Measurements from ENCODE around the gene TRIM74. TPM values are rescaled to one million over a fixed set of nuclear protein-coding genes. Genes with fewer than 3 reads are reported as not detected.
"Not testable (repeated sequence)": the region's sequence is repeated elsewhere in the genome, so short reads cannot be mapped to it uniquely, and the experiment has no call there.

The TRIM74 gene
- total RNA-seq, 2 donors from 2014 or later = not detected

GRCh38 chr7:72974781-72975180 lies 5.5 kb upstream of the TRIM74 start:
- not testable (repeated sequence) for H3K9me3 ChIP-seq; H3K36me3 ChIP-seq; DNase-seq (ENCODE audit: low spot score); H3K27ac ChIP-seq; H3K27me3 ChIP-seq (replicated peaks; ENCODE audit: insufficient read depth); ATAC-seq (ENCODE audit: insufficient number of reproducible peaks, low FRiP score, low read depth); H3K4me1 ChIP-seq (ENCODE audit: control insufficient read depth in 1 of 2, low read depth in 2 of 2); H3K4me3 ChIP-seq

- ATAC-seq (ENCODE audit: insufficient number of reproducible peaks, low FRiP score, low read depth); H3K9me3 ChIP-seq; H3K4me3 ChIP-seq; H3K27ac ChIP-seq; H3K4me1 ChIP-seq (ENCODE audit: control insufficient read depth in 1 of 2, low read depth in 2 of 2); H3K36me3 ChIP-seq; H3K27me3 ChIP-seq (replicated peaks; ENCODE audit: insufficient read depth); DNase-seq (ENCODE audit: low spot score): not testable (repeated sequence)
These were observed 2.2 kb upstream of the TRIM74 start for GRCh38 chr7:72971505-72971904.

- not testable (repeated sequence) for H3K4me1 ChIP-seq (ENCODE audit: control insufficient read depth in 1 of 2, low read depth in 2 of 2); H3K27me3 ChIP-seq (replicated peaks; ENCODE audit: insufficient read depth); DNase-seq (ENCODE audit: low spot score); ATAC-seq (ENCODE audit: insufficient number of reproducible peaks, low FRiP score, low read depth); H3K9me3 ChIP-seq; H3K27ac ChIP-seq; H3K4me3 ChIP-seq; H3K36me3 ChIP-seq
These were observed 422 bp upstream of the TRIM74 start for GRCh38 chr7:72969688-72970087.

GRCh38 chr7:72966892-72967291 lies 2.4 kb downstream of the TRIM74 start:
- not testable (repeated sequence) for H3K27me3 ChIP-seq (replicated peaks; ENCODE audit: insufficient read depth); ATAC-seq (ENCODE audit: insufficient number of reproducible peaks, low FRiP score, low read depth); H3K4me3 ChIP-seq; H3K9me3 ChIP-seq; H3K27ac ChIP-seq; H3K36me3 ChIP-seq; H3K4me1 ChIP-seq (ENCODE audit: control insufficient read depth in 1 of 2, low read depth in 2 of 2); DNase-seq (ENCODE audit: low spot score)

- not testable (repeated sequence) for H3K4me1 ChIP-seq (ENCODE audit: control insufficient read depth in 1 of 2, low read depth in 2 of 2); H3K27me3 ChIP-seq (replicated peaks; ENCODE audit: insufficient read depth); H3K27ac ChIP-seq; H3K9me3 ChIP-seq; DNase-seq (ENCODE audit: low spot score); H3K36me3 ChIP-seq; ATAC-seq (ENCODE audit: insufficient number of reproducible peaks, low FRiP score, low read depth); H3K4me3 ChIP-seq
These were observed 3.9 kb downstream of the TRIM74 start for GRCh38 chr7:72965186-72965975.

- not testable (repeated sequence) for H3K27ac ChIP-seq; H3K9me3 ChIP-seq; H3K27me3 ChIP-seq (replicated peaks; ENCODE audit: insufficient read depth); ATAC-seq (ENCODE audit: insufficient number of reproducible peaks, low FRiP score, low read depth); H3K36me3 ChIP-seq; H3K4me3 ChIP-seq; DNase-seq (ENCODE audit: low spot score); H3K4me1 ChIP-seq (ENCODE audit: control insufficient read depth in 1 of 2, low read depth in 2 of 2)
These were observed 6.2 kb downstream of the TRIM74 start for GRCh38 chr7:72963056-72963455.

GRCh38 chr7:72961346-72961650 lies 8.0 kb downstream of the TRIM74 start:
- not testable (repeated sequence) for H3K27me3 ChIP-seq (replicated peaks; ENCODE audit: insufficient read depth); DNase-seq (ENCODE audit: low spot score); H3K4me3 ChIP-seq; H3K27ac ChIP-seq; ATAC-seq (ENCODE audit: insufficient number of reproducible peaks, low FRiP score, low read depth); H3K36me3 ChIP-seq; H3K9me3 ChIP-seq; H3K4me1 ChIP-seq (ENCODE audit: control insufficient read depth in 1 of 2, low read depth in 2 of 2)

- not testable (repeated sequence) for H3K27me3 ChIP-seq (replicated peaks; ENCODE audit: insufficient read depth); H3K9me3 ChIP-seq; H3K4me3 ChIP-seq; DNase-seq (ENCODE audit: low spot score); ATAC-seq (ENCODE audit: insufficient number of reproducible peaks, low FRiP score, low read depth); H3K27ac ChIP-seq; H3K36me3 ChIP-seq; H3K4me1 ChIP-seq (ENCODE audit: control insufficient read depth in 1 of 2, low read depth in 2 of 2)
These were observed 8.5 kb downstream of the TRIM74 start for GRCh38 chr7:72960626-72961345.

GRCh38 chr7:72960029-72960428 lies 9.2 kb downstream of the TRIM74 start:
- not testable (repeated sequence) for ATAC-seq (ENCODE audit: insufficient number of reproducible peaks, low FRiP score, low read depth); H3K9me3 ChIP-seq; DNase-seq (ENCODE audit: low spot score); H3K4me1 ChIP-seq (ENCODE audit: control insufficient read depth in 1 of 2, low read depth in 2 of 2); H3K36me3 ChIP-seq; H3K27me3 ChIP-seq (replicated peaks; ENCODE audit: insufficient read depth); H3K27ac ChIP-seq; H3K4me3 ChIP-seq

GRCh38 chr7:72954563-72955198 lies 14.6 kb downstream of the TRIM74 start:
- peak; percentile 78 for ATAC-seq (ENCODE audit: insufficient number of reproducible peaks, low FRiP score, low read depth)
- H3K4me3 ChIP-seq = peak overlapping the region; percentile 53
- DNase-seq (ENCODE audit: low spot score); H3K4me1 ChIP-seq (ENCODE audit: control insufficient read depth in 1 of 2, low read depth in 2 of 2); H3K27ac ChIP-seq; H3K27me3 ChIP-seq (replicated peaks; ENCODE audit: insufficient read depth); H3K36me3 ChIP-seq; H3K9me3 ChIP-seq: not testable (repeated sequence)

- H3K4me3 ChIP-seq = peak overlapping the region; percentile 53
- ATAC-seq (ENCODE audit: insufficient number of reproducible peaks, low FRiP score, low read depth); H3K9me3 ChIP-seq; H3K27ac ChIP-seq; H3K36me3 ChIP-seq; H3K27me3 ChIP-seq (replicated peaks; ENCODE audit: insufficient read depth); H3K4me1 ChIP-seq (ENCODE audit: control insufficient read depth in 1 of 2, low read depth in 2 of 2); DNase-seq (ENCODE audit: low spot score): not testable (repeated sequence)
These were observed 15.2 kb downstream of the TRIM74 start for GRCh38 chr7:72953901-72954562.

- H3K9me3 ChIP-seq; H3K27ac ChIP-seq; H3K27me3 ChIP-seq (replicated peaks; ENCODE audit: insufficient read depth); H3K4me3 ChIP-seq; H3K4me1 ChIP-seq (ENCODE audit: control insufficient read depth in 1 of 2, low read depth in 2 of 2); ATAC-seq (ENCODE audit: insufficient number of reproducible peaks, low FRiP score, low read depth); DNase-seq (ENCODE audit: low spot score): not testable (repeated sequence)
- peaks cover 11% of the 10 kb centered on the region for H3K36me3 ChIP-seq
These were observed 18.8 kb downstream of the TRIM74 start for GRCh38 chr7:72950432-72950831.
